Right forelimb (tissue), 1 donor: ENCODE measurements around the gene CFP.

ENCODE experiments used
- DNase-seq: peaks from one replicate; pipeline ENCODE4 v3.0.0-alpha.2; 2018

Gene CFP

GRCh38 chrX:47597222-47597621 lies 32.5 kb downstream of the CFP start:
- no peak for DNase-seq

DNA sequence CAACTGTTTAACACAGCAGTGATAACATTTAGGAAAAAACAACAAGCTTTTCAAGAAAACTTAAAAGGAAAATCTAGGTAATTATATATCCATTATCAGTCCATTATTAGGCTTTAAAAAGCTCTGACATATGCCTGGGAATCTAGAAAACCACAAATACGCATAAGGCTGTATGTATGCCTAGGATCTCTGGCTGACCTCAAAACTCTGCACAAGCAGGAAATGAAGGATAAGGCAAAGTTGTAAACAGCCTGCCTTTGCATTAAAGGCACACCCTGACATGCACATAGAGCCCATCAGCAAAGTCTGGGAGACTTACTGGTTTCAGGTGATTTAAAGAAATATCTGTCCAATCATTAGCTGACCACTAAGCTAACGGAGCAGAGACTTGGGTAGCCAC lies 33.5 kb downstream of the CFP start:
- DNase-seq, result no peak

- no peak for DNase-seq
Measured at GRCh38 chrX:47595716-47596251, 33.9 kb downstream of the CFP start.

DNA sequence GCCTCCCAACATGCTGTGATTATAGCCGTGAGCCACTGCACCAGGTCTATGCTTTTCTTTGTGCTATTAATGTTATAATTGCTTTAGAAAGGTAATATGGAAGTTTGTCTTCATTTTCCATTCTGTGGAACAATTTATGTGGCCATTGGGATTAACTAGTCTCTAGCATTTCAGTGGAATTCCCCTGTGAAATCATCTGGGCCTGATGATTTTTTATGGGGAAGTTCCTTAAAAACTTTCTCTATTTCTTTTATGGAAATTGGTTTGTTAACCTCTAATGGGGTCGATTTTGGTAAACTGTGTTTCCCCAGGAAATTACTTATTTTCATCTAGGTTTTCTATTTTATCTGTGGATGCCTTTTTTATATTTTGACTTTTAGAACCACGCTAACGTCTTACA lies 36.2 kb downstream of the CFP start:
- DNase-seq, result no peak

DNA sequence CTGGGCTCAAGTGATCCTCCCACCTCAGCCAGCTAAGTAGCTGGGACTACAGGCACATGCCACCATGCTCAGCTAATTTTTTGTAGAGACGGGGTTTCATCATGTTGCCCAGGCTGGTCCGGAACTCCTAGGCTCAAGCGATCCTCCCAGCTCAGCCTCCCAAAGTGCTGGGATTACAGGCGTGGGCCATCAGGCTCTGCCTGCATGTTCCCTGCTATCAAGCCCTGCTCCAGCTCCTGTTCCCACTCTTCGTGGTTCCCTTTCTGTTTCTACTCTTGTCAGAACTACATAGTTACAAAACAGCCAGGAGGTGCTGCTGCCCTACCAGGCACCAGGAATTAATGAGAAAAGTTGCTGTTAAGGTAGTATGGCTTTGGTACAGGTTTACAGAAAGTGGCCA lies 38.7 kb downstream of the CFP start:
- DNase-seq, result no peak

- no peak for DNase-seq
Measured at GRCh38 chrX:47587906-47588735, 41.6 kb downstream of the CFP start.

DNA sequence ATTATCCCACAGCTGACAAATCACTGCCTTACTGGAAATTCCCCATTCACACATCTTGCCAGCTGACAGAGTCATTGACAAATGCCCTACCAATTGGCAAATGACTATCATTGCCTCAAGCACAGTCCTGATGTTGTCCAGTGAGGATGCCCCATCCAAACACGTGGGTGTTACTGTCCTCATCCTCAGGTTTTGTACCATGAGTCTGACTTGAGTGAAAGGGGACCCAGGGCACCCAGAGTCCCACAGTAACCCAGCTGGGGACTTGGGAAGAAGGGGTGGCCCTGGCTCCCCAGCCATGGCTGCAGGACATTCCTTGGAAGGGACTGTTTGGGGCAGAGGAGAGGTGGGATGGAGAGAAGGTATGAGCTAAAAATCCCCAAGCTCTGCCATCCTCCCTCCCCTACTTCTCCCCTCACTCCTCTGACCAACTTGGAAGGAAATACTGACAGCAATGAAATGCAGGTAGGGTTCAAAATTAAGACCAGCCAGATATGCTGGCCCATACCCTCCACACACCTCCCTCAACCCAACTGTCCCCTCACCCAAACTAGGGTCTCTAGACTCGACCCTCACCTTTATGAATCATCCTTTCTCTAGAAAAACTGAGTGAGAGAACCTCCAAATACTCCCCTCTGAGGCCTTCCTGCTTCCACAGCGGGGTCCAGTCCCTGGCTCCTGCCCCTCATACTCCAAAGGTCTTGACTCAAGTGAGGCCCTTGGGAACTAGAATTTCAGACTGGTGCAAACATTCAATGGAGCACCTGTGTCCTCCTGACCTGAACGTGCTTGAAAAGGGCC lies 42.4 kb downstream of the CFP start:
- no peak for DNase-seq

GRCh38 chrX:47586043-47586787 lies 43.5 kb downstream of the CFP start:
- DNase-seq, result no peak

DNA sequence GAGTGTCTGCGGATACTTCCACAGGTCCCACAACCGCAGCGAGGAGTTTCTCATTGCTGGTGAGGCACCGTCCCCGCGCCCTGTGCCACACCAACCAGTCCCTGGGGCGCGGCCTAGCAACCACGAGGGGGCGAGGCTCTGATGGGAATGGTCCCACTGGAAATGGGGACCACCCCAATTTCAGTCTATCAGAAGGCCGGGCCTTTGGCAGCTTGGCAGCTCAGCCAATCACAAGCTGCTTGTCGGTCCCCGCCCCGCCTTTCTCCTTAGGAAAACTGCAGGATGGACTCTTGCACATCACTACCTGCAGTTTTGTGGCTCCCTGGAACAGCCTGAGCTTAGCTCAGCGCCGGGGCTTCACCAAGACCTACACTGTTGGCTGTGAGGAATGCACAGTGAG lies 44.5 kb downstream of the CFP start:
- no peak for DNase-seq

DNA sequence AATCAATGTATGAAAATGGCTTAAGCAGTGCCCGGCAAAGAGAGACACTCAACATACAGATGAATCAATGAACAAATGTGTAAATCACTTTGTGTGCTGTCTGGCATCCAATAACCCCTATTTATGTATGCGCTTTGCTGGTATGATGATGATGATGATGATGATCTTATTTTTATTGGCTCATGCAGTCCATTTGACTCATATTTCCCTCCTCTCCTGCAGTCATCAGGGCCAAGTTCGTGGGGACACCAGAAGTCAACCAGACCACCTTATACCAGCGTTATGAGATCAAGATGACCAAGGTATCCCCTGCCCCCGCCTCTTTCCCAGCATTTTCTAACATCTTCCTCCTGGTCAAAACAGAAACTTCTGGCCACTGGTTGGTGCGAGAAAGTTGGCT lies 45.0 kb downstream of the CFP start:
- no peak for DNase-seq

GRCh38 chrX:47583240-47583861 lies 46.4 kb downstream of the CFP start:
- no peak for DNase-seq

- DNase-seq, result peak; percentile 91
Measured at GRCh38 chrX:47581731-47582647, 47.7 kb downstream of the CFP start, which contains the start of gene TIMP1. TIMP1 (plus strand) TSS chrX:47582436; CDS start chrX:47583416, 980 bp downstream.

DNA sequence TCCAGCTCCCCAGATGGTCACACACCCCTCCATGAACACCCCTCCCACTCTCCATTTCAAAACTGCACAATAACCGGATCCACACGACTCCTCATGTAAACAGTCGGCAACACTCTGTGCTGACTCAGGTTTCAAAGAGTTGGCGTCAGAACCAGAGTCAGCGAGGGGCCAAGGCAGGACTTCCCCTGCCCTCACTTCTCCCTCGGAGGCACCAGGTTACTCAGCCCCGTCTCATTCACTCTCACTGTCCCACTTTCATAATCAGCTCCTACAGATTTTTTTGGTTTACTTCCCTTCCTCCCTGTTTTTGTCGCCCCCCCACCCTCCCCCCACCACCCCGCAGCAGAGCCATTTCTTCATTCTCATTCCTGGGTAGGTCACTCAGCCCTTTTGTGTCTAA lies 50.2 kb downstream of the CFP start:
- no peak for DNase-seq

GRCh38 chrX:47578692-47579091 lies 51.0 kb downstream of the CFP start:
- no peak for DNase-seq

GRCh38 chrX:47577901-47578300 lies 51.8 kb downstream of the CFP start:
- no peak for DNase-seq

DNA sequence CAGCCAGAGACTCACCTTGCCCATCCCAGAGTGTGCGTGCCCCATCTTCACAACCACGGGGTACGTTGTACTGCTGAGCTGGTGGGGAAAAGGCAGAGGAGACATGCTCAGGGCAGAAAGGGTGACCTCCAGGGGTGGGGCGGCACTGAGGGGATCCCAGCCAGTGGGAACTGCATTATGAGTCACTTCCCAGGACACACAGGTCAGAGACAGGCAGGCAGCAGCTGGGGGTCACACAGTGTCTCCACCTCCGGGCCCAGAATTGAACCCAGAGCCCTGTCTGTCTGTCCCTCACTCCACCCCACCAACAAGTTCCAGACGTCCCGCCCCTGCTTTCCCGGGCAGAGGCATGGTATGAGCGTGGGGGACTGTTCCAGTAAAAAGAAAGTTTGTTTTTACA lies 52.3 kb downstream of the CFP start:
- no peak for DNase-seq

DNA sequence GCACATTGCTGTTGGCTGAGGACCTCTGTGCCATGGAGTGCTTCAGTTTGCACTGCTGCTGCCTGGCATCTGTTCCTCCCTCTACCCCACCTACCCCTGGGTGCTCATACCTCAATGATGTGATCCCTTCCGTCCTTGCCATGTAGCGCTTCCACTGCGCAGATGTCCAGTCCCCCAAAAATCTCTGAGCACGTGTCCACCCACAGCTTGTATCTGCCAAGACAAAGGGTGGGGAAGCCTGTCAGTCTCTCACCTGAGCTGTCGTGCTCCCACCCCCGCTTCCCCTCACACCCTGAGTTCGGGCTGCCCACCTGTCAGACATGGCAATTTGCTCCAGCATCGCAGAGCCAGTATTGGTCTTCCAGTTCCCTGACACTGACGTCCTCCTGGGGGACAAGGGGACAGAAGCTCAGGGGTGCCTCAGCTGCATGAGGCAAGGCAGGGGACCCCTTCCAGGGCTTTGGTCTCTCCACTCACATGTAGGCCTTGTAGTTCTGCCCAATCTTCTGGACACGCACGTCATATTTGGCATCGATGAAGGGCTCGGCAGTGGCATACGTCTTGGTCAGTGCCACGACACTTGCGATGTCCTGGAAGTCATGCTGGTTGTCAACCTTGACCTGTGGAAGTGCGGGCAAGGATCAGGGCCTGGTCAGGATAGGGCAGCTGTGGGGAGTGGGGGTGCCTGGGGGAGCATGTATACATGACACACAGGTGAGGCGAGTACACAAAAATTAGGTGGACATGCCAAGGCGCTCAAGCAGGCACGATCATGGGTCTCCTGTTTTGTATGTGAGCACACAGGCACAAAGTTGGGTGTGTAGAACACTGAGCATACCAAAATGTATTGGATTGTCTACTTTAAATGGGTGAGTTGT lies 53.5 kb downstream of the CFP start:
- DNase-seq, result no peak

GRCh38 chrX:47574547-47575301 lies 55.0 kb downstream of the CFP start:
- peak; percentile 54 for DNase-seq

DNA sequence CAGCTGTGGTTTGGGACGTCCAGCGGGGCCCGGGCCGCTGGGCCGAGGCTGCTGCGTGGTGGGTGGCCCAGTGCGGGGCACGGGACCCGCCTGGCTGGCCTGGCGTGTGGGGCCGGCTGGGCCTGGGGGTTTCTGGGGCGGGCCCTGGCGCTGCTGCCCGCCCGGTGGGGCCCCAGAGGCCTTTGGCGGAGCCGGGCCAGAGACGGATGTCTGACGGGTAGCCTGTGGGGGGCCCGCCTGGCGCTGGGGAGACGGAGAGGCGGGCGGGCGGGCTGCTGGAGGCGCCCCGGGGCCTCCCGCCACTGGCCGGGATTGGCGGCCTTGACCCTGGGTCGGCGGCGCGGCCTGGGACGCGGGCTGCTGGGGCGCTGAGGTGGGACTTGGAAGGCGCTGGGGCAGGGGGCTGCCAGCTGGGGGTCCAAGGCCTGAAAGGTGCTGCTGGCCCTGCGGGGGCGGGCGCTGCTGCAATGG lies 55.6 kb downstream of the CFP start:
- peak; percentile 63 for DNase-seq
